WI38 (cell line): ENCODE measurements around the gene MPRIP.
"Not testable (repeated sequence)": the region's sequence is repeated elsewhere in the genome, so short reads cannot be mapped to it uniquely, and the experiment has no call there.

Experiments used
- H3K4me3 ChIP-seq: 2 replicates; pipeline ENCODE4 v1.5.1; 2011; ENCODE audit warnings: low read depth, mild to moderate bottlenecking, control low read depth, low read length
- CTCF ChIP-seq: IDR thresholded peaks from 2 replicates; pipeline ENCODE4 v1.5.1; 2012; ENCODE audit warnings: low read depth, mild to moderate bottlenecking, control low read depth, low read length

Gene MPRIP

GRCh38 chr17:17189559-17189958 is 147.3 kb downstream of the MPRIP start:
- no peak overlapping the region for H3K4me3 ChIP-seq
- no peak for TF ChIP-seq CTCF

DNA sequence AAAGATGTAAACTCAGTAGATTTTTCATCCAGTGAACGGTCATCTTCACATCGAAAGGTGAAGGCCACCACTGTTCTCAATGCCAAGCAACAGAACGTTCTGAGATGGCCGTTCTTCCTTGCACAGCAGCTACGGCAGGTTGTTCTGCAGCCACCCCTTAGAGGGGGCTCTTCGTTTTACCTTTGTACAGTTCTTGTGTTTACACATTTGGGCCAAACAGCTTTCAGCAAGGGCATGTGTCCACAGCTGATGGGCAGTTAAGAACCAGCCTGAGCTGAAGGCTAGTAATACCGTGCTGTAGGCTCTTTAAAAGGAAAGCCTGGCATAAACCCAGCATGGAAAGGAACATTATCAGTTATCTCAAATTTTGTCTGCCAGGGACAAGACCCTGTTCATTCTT is 147.9 kb downstream of the MPRIP start:
- no peak overlapping the region for H3K4me3 ChIP-seq
- TF ChIP-seq CTCF = no peak

GRCh38 chr17:17191346-17191792 is 149.1 kb downstream of the MPRIP start:
- TF ChIP-seq CTCF = no peak
- H3K4me3 ChIP-seq = no peak overlapping the region

DNA sequence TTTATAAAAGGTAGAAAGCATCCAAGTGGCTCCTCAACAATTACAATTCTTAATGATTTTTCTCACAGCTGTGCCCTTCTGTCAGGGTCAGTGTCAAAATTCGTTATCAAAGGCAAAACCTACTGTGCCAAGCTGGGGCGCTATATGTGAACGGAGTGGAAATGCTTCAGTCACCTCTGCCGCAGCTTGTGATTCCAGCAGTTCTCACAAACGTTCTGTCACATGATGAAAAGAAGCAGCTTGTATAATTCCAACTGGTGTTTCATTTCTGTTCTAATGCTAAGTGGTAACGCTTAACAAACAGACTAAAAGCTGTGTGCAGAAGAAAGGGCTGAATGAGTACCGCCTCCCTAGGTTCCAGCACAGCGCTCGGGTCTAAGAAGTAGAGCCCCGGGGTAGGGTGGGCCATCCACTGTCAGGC is 149.7 kb downstream of the MPRIP start:
- H3K4me3 ChIP-seq = no peak overlapping the region
- TF ChIP-seq CTCF = no peak

- H3K4me3 ChIP-seq = not testable (repeated sequence)
These were observed 153.2 kb downstream of the MPRIP start for GRCh38 chr17:17195466-17195865.

DNA sequence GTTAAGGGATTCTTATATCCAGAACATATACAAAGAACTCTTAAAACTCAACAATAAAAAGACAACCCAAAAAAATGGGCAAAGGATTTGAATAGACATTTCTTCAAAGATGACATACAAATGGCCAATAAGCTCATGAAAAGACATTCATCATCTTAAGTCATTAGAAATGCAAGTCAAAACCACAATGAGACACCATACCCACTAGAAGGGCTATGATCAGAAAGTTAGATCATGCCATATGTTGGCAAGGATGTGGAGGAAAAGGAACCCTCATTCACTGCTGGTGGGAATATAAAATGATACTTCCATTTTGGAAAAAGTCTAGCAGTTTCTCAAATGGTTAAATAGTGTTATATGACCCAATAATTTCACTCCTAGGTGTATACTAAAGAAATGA is 154.5 kb downstream of the MPRIP start:
- no peak overlapping the region for H3K4me3 ChIP-seq
- no peak for TF ChIP-seq CTCF

DNA sequence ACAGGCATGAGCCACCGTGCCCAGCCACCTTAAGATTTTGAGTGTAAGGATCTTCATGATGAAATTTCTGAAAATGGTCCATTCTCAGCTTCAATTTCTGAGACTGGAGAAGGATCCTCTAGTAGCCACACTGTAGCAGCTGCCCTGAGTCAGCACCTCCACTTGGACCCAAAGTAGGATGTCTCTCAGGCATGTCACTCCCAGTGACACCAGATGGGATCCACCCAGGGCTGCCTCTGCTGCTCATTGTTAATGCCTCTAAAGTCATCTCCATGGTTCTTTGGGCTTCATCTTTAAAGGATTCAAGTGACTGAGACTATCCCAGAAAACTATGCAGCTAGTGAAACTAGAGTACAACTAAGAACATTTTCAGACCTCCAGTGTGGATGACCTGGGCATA is 156.0 kb downstream of the MPRIP start:
- TF ChIP-seq CTCF = no peak
- H3K4me3 ChIP-seq = no peak overlapping the region

DNA sequence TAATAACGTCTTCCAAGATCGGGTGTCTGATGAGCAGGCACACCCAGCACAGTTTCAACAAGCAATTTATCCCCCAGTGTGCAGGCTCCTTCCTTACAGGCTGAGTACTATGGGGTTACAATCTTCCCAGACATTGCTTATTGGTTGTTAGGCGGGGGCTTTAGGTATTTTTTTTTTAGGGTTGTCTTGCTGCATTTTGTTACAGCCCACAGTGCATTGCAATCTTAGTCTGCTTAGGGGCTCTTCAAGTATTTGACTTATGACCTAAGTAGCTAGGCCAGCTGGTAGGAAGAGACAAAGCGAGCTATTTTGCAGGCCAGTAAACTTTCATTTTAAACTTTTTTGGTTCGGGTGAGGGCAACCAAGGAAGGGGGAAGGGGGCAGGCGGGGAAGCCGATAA is 158.1 kb downstream of the MPRIP start:
- no peak for TF ChIP-seq CTCF
- H3K4me3 ChIP-seq = no peak overlapping the region
